Caco-2 (cell line): ENCODE measurements around the gene CPLANE2. TPM values are rescaled to one million over a fixed set of nuclear protein-coding genes. Genes with fewer than 3 reads are reported as not detected.

Experiments used
- BruUV-seq: library from RNA; stranded (reverse); fragments of 400-500 nt; replicated peaks from 2 replicates; lab custom pipeline; 2021; lab: Mats Ljungman, UMichigan
- CTCF ChIA-PET: fragments of 300-600 bp; sonication (Branson Sonifier 250); formaldehyde crosslinking; loops from one replicate; lab custom pipeline; 2022; ENCODE audit warnings: antibody characterized with exemption; lab: Charles Lee
- POLR2A ChIA-PET: fragments of 300-600 bp; sonication (Branson Sonifier 250); formaldehyde crosslinking; loops from one replicate; lab custom pipeline; 2022; ENCODE audit warnings: antibody characterized with exemption; lab: Charles Lee
- DNase-seq, 2 experiments: peaks; one replicate each; pipeline versions ENCODE4 v3.0.0 to v3.0.0-alpha.2; 2020 to 2022
- H3K27me3 ChIP-seq: replicated peaks from 2 replicates; pipeline ENCODE4 v1.6.0; 2011; ENCODE audit warnings: low read length; ENCODE audit not compliant: control insufficient read depth, insufficient read depth
- H3K36me3 ChIP-seq: 2 replicates; pipeline ENCODE4 v1.5.1; 2011; ENCODE audit warnings: low read length; ENCODE audit not compliant: control insufficient read depth, insufficient read depth
- H3K4me1 ChIP-seq: fragments of 250-450 bp; sonication (Bioruptor Pico); 2 replicates; pipeline ENCODE4 v1.5.1; 2020; ENCODE audit warnings: mild to moderate bottlenecking
- H3K4me3 ChIP-seq: 2 replicates; pipeline ENCODE4 v1.5.1; 2011; ENCODE audit warnings: low read depth, mild to moderate bottlenecking, control low read depth, low read length
- H3K9me3 ChIP-seq: fragments of 250-450 bp; sonication (Bioruptor Pico); 2 replicates; pipeline ENCODE4 v1.5.1; 2020; ENCODE audit warnings: mild to moderate bottlenecking, moderate library complexity
- H3K27ac Mint-ChIP-seq: one replicate; pipeline ENCODE4 v1.8.0; 2022; ENCODE audit warnings: mixed read lengths; ENCODE audit not compliant: unreplicated experiment
- H3K27me3 Mint-ChIP-seq: one replicate; pipeline ENCODE4 v1.8.0; 2022; ENCODE audit warnings: mixed read lengths; ENCODE audit not compliant: insufficient read depth, unreplicated experiment
- H3K36me3 Mint-ChIP-seq: one replicate; pipeline ENCODE4 v1.8.0; 2022; ENCODE audit warnings: mild to moderate bottlenecking, mixed read lengths; ENCODE audit not compliant: insufficient read depth, unreplicated experiment
- H3K4me1 Mint-ChIP-seq: one replicate; pipeline ENCODE4 v1.8.0; 2022; ENCODE audit warnings: low read depth, mixed read lengths; ENCODE audit not compliant: unreplicated experiment
- H3K4me3 Mint-ChIP-seq: one replicate; pipeline ENCODE4 v1.8.0; 2022; ENCODE audit warnings: mild to moderate bottlenecking, moderate library complexity, mixed read lengths; ENCODE audit not compliant: unreplicated experiment
- H3K9me3 Mint-ChIP-seq: one replicate; pipeline ENCODE4 v1.8.0; 2022; ENCODE audit warnings: mixed read lengths; ENCODE audit not compliant: unreplicated experiment
- CTCF ChIP-seq, 2 experiments: fragments of 200-600 bp in 1 of 2; IDR thresholded peaks; 1 replicate in 1 of 2; 2 replicates in 1 of 2; pipeline versions ENCODE4 v1.5.1 to v1.8.0; 2011 to 2022; ENCODE audit warnings: antibody characterized with exemption in 1 of 2, control low read depth in 1 of 2, inconsistent platforms in 1 of 2, low read depth in 1 of 2, low read length in 1 of 2, mild to moderate bottlenecking in 1 of 2, moderate library complexity in 1 of 2; ENCODE audit not compliant: insufficient read depth in 1 of 2, severe bottlenecking in 1 of 2, unreplicated experiment in 1 of 2
- intact Hi-C: fragments of 100-400 bp; cut with micrococcal nuclease; formaldehyde crosslinking; loops from one replicate; pipeline ENCODE4 v1.10.0; 2022; ENCODE audit not compliant: unreplicated experiment
- total RNA-seq: library from RNA; stranded (reverse); gene quantifications from 2 replicates; pipeline ENCODE4 v1.2.3, GENCODE V29; 2022

The CPLANE2 gene
- total RNA-seq, 1 experiment from 2014 or later, result 4.2 TPM

- H3K4me1 Mint-ChIP-seq, result peaks cover 8% of the 10 kb centered on the region
- peak overlapping the region; percentile 29 for H3K27ac Mint-ChIP-seq
- POLR2A ChIA-PET, result no interaction called here
- peak; percentile 33 to 70 for DNase-seq
- H3K4me3 ChIP-seq, result no peak overlapping the region
- BruUV-seq, result no TSS peak
- CTCF ChIA-PET, result interaction anchor here (0.5 to 4.0 kb wide), 4 partner anchors 62 to 110 kb away, joined by 3 to 24 read pairs (median 6); no protein-coding TSS in a partner anchor
- intact Hi-C loops, result loop anchor here (5.0 kb wide), 1 partner anchor 48 kb away; the partner anchor contains the start of gene CPLANE2
- no peaks in the 10 kb centered on the region for H3K9me3 Mint-ChIP-seq
- no peaks in the 10 kb centered on the region for H3K9me3 ChIP-seq
- H3K27me3 ChIP-seq, result no peaks in the 10 kb centered on the region
- H3K4me1 ChIP-seq, result peaks cover 20% of the 10 kb centered on the region
- no peaks in the 10 kb centered on the region for H3K27me3 Mint-ChIP-seq
- no peaks in the 10 kb centered on the region for H3K36me3 ChIP-seq
- TF ChIP-seq CTCF (IDR thresholded peaks at IDR 0.05; ENCODE audit: insufficient read depth in 1 of 2, low read depth in 1 of 2, low read length in 1 of 2, severe bottlenecking in 1 of 2, unreplicated experiment in 1 of 2), result no peak
- H3K4me3 Mint-ChIP-seq, result peak overlapping the region; percentile 14
- no peaks in the 10 kb centered on the region for H3K36me3 Mint-ChIP-seq
Measured at GRCh38 chr1:16189003-16189402, 48.0 kb downstream of the CPLANE2 start.

DNA sequence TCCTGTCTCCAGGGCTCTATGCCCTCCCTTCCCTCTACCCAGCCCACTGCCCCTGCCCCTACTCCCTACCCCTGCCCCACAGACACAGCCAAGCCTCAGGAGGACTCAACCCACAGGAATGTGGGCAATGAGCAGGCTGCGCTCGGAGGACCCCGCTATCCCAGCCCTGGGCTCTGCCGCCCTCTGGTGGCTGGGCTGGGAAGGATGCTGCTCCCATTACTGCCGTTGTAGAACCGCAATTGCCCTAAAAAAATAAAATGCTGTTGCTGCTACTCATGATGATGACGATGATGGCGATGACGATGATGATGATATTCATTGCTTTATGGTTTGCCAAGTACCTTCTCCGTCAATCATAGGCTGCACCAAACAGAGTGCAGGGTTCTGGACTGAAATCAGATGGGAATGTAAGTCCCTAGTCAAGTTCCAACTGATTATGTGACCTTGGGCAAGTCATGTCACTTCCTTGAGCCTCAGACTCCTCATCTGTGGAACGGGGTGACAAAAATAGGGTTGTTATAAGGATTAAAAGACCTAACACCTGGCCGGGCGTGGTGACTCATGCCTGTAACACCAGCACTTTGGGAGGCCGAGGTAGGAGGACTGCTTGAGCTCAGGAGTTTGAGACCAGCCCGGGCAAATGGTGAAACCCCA is 49.1 kb downstream of the CPLANE2 start:
- Mint-ChIP-seq H3K27me3 (no peaks in the 10 kb centered on the region), H3K36me3 (no peaks in the 10 kb centered on the region), H3K4me1 (peaks cover 15% of the 10 kb centered on the region), H3K4me3 (no peak overlapping the region), H3K27ac (no peak overlapping the region), H3K9me3 (no peaks in the 10 kb centered on the region)
- Histone ChIP-seq H3K36me3 (no peaks in the 10 kb centered on the region), H3K27me3 (no peaks in the 10 kb centered on the region), H3K4me3 (no peak overlapping the region), H3K4me1 (peaks cover 26% of the 10 kb centered on the region), H3K9me3 (no peaks in the 10 kb centered on the region)
- peak; percentile 73 to 85 for DNase-seq
- peak; percentile 85 to 89 for TF ChIP-seq CTCF (IDR thresholded peaks at IDR 0.05; ENCODE audit: insufficient read depth in 1 of 2, low read depth in 1 of 2, low read length in 1 of 2, severe bottlenecking in 1 of 2, unreplicated experiment in 1 of 2)
- intact Hi-C loops, result loop anchor here (1.0 to 5.0 kb wide), 3 partner anchors 32 to 109 kb away; partner anchors contain the start of genes CPLANE2 and EPHA2
- ChIA-PET CTCF (interaction anchor here (1.7 to 4.0 kb wide), 2 partner anchors 109 kb away, joined by 23 to 24 read pairs; no protein-coding TSS in a partner anchor), POLR2A (no interaction called here)
- no TSS peak for BruUV-seq

- POLR2A ChIA-PET, result no interaction called here
- no TSS peak for BruUV-seq
Measured at GRCh38 chr1:16186655-16187235, 50.2 kb downstream of the CPLANE2 start.

More at GRCh38 chr1:16186655-16187235, 50.2 kb downstream of the CPLANE2 start:
- Mint-ChIP-seq H3K9me3 (no peaks in the 10 kb centered on the region), H3K4me1 (peaks cover 21% of the 10 kb centered on the region), H3K27ac (no peak overlapping the region), H3K36me3 (no peaks in the 10 kb centered on the region), H3K27me3 (no peaks in the 10 kb centered on the region), H3K4me3 (no peak overlapping the region)
- H3K4me1 ChIP-seq, result peaks cover 37% of the 10 kb centered on the region
- no peak overlapping the region for H3K4me3 ChIP-seq
- H3K36me3 ChIP-seq, result no peaks in the 10 kb centered on the region
- H3K9me3 ChIP-seq, result no peaks in the 10 kb centered on the region
- DNase-seq, result no peak
- intact Hi-C loops, result loop anchor here (1.0 to 5.0 kb wide), 3 partner anchors 30 to 107 kb away; partner anchors contain the start of genes CPLANE2 and EPHA2
- CTCF ChIA-PET, result interaction anchor here (1.7 kb wide), 1 partner anchor 107 kb away, joined by 23 read pairs; no protein-coding TSS in a partner anchor
- H3K27me3 ChIP-seq, result no peaks in the 10 kb centered on the region
- no peak for TF ChIP-seq CTCF (IDR thresholded peaks at IDR 0.05; ENCODE audit: insufficient read depth in 1 of 2, low read depth in 1 of 2, low read length in 1 of 2, severe bottlenecking in 1 of 2, unreplicated experiment in 1 of 2)
